Type B pancreatic cell (in vitro differentiated cells): ENCODE data around the gene PLEKHO2. TPM values are rescaled to one million over a fixed set of nuclear protein-coding genes. Genes with fewer than 3 reads are reported as not detected.
A peak's percentile ranks its signal among the peaks of the same experiment; 100 is the strongest.

Experiments used
- DNase-seq: peaks from one replicate; pipeline ENCODE4 v3.0.0; 2021; ENCODE audit warnings: mixed read lengths; ENCODE audit not compliant: unreplicated experiment; ENCODE audit errors: extremely low spot score
- H3K27ac Mint-ChIP-seq: 2 replicates; pipeline ENCODE4 v1.8.0; 2021; ENCODE audit warnings: mild to moderate bottlenecking, mixed read lengths
- H3K27me3 Mint-ChIP-seq: 2 replicates; pipeline ENCODE4 v1.8.0; 2021; ENCODE audit warnings: mixed read lengths
- H3K36me3 Mint-ChIP-seq: 2 replicates; pipeline ENCODE4 v1.8.0; 2021; ENCODE audit warnings: mixed read lengths
- H3K4me1 Mint-ChIP-seq: one replicate; pipeline ENCODE4 v1.8.0; 2021; ENCODE audit warnings: mixed read lengths; ENCODE audit not compliant: unreplicated experiment
- H3K4me3 Mint-ChIP-seq: 2 replicates; pipeline ENCODE4 v1.8.0; 2021; ENCODE audit warnings: mild to moderate bottlenecking, mixed read lengths
- H3K9me3 Mint-ChIP-seq: 2 replicates; pipeline ENCODE4 v1.8.0; 2021; ENCODE audit warnings: mixed read lengths
- CTCF ChIP-seq: fragments of 200-600 bp; sonication (generic); conservative IDR thresholded peaks from 2 replicates; pipeline ENCODE4 v1.5.0; 2021; ENCODE audit warnings: antibody characterized with exemption, mild to moderate bottlenecking
- total RNA-seq: library from RNA; stranded (reverse); gene quantifications from 2 replicates; pipeline ENCODE4 v1.2.1, GENCODE V29; 2021; ENCODE audit warnings: low replicate concordance

The PLEKHO2 gene
- total RNA-seq, 1 donor from 2014 or later, result 11.2 TPM

DNA sequence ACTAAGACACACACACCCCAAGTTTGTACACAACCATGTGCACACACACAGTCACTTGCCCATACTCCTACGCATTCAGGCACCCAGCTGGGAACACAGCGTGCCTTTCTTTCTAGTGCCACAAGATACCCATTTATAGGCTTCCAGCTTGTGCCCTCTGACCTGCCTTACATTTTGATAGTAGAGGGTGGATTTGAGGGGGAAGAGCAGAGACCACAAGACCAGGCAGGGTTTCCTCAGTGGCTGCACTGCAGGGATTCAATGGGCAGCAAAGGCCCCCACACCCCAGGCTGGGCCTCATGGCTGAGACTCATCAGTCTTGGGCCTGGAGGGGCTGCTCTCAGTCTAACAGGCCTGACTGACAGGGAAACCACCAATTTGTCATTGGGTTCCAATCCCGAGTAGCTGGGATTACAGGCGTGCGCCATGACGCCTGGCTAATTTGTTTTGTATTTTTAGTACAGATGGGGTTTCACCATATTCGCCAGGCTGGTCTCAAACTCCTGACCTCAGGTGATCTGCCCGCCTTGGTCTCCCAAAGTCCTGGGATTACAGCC, 51.2 kb downstream of the PLEKHO2 start:
- DNase-seq, result no peak
- H3K27me3 Mint-ChIP-seq, result no peaks in the 10 kb centered on the region
- peaks cover 46% of the 10 kb centered on the region for H3K4me1 Mint-ChIP-seq
- H3K27ac Mint-ChIP-seq, result peak overlapping the region; percentile 71
- no peaks in the 10 kb centered on the region for H3K36me3 Mint-ChIP-seq
- TF ChIP-seq CTCF, result no peak
- no peaks in the 10 kb centered on the region for H3K9me3 Mint-ChIP-seq
- peak overlapping the region; percentile 40 for H3K4me3 Mint-ChIP-seq

- Mint-ChIP-seq H3K27ac (peak overlapping the region; percentile 99), H3K4me1 (peaks cover 47% of the 10 kb centered on the region), H3K9me3 (no peaks in the 10 kb centered on the region), H3K36me3 (no peaks in the 10 kb centered on the region), H3K4me3 (peak overlapping the region; percentile 87), H3K27me3 (no peaks in the 10 kb centered on the region)
- TF ChIP-seq CTCF, result no peak
- DNase-seq, result peak; percentile 93
These were observed 52.0 kb downstream of the PLEKHO2 start for GRCh38 chr15:64893481-64894394.

DNA sequence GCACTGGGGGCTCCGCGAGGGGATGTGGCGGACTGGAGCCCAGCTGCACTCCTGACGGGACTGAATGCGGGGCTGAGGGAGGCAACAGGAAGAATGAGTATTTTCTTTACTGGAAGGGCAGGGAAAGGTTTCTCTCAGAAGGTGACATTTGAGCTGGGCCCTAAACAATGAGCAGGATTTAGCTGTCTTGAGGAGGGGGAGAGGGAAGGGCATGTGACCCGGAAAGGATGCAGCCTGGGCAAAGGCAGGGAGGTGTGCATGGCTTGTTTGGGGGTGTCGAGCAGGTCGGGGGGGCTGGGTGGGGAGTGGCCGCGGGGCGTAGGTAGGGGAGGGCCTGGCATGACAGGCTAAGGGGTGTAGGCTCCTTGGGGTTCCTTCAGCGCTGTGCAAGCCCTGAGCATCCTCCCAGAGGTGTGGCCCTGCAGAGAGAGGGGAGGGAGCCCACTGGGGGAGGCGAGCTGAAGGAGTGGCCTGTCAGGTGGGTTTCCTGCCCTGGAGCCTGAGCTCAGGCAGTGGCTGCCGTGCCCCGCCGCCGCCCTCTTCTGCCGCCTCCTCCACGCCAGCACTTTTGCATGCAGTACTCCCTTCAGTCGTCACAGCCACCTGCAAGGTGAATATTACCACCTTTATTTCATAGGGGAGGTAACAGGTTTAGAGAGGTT, 52.8 kb downstream of the PLEKHO2 start:
- no peak for DNase-seq
- Mint-ChIP-seq H3K9me3 (no peaks in the 10 kb centered on the region), H3K36me3 (no peaks in the 10 kb centered on the region), H3K27me3 (no peaks in the 10 kb centered on the region), H3K4me1 (peaks cover 47% of the 10 kb centered on the region), H3K4me3 (peak overlapping the region; percentile 87), H3K27ac (peak overlapping the region; percentile 99)
- TF ChIP-seq CTCF, result no peak

DNA sequence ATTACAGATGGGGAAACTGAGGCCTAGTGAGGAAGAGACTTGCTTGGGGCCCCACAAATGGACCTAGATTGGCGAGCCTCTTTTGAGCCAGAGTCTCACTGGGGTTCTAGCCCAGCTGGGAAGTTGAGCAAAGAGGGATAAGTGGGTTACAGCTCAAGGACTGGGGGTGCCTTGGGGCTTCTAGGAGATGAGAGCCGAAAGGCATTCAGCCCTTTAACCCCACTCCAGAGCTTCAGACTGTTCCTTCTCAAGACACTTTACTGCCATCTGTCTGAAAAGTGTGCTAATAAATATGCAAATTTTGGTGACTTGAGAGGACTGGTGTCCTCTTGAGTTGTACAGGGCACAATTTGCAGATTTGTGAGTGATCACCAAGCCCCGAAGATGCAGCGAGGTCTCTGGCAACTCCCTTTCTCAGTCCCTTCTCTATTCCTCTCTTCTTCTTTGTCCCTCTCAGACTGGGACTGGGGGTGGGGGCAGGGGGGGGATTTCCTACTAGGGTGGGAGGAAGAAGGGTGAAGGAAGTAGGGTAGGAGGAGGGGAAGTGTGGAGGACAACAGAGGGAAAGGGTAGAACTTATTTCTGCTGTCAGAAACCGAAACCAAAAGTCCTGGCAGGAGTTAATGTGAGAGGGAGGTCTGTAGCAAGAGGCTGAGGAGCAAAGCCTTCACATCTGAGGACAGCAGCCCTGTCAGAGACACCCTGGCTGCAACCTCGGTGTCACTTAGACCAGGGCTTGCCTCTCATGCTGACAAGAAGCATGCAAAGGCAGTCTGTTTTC, 53.8 kb downstream of the PLEKHO2 start:
- H3K27ac Mint-ChIP-seq, result peak overlapping the region; percentile 99
- no peaks in the 10 kb centered on the region for H3K27me3 Mint-ChIP-seq
- H3K4me1 Mint-ChIP-seq, result peaks cover 47% of the 10 kb centered on the region
- H3K36me3 Mint-ChIP-seq, result no peaks in the 10 kb centered on the region
- no peak for DNase-seq
- TF ChIP-seq CTCF, result no peak
- no peaks in the 10 kb centered on the region for H3K9me3 Mint-ChIP-seq
- H3K4me3 Mint-ChIP-seq, result peak overlapping the region; percentile 87

DNA sequence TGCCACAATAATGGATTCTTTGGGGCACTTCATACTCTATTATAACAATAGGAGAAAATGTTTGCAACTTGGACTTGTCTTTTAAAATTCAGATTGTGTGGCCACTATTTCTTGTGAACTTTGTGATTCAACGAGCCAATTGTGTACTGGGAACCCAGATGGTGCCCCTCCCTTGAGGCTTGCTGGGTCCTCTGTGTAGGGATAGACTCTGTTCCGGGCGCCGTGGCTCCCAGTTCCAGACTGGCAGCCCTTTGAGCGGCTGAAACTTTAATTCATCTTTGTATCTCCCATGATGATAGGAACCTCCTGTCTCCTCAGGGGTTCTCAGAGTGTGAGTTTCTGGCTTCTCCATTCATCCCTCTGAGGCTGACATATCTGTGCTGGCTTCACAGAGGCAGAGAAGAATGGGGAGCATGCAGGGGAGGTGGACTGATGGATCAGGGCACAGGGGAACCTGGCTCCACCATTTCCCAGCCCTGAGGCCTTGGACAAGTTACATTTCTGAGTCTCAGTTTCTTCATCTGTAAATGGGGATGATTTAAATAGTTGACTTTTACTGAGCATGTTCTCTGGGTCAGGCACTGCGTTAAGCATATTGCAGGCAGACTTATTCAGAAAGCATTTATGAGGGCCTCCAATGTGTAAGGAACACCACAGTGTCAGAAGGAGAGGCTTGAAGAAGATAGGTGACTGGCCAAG, 54.8 kb downstream of the PLEKHO2 start:
- DNase-seq, result no peak
- Mint-ChIP-seq H3K27ac (peak overlapping the region; percentile 99), H3K27me3 (no peaks in the 10 kb centered on the region), H3K4me1 (peaks cover 44% of the 10 kb centered on the region), H3K9me3 (peaks cover 6% of the 10 kb centered on the region), H3K36me3 (no peaks in the 10 kb centered on the region), H3K4me3 (peak overlapping the region; percentile 34)
- no peak for TF ChIP-seq CTCF
